ENCODE results near the gene ADRA2C.

ADRA2C gene

DNA sequence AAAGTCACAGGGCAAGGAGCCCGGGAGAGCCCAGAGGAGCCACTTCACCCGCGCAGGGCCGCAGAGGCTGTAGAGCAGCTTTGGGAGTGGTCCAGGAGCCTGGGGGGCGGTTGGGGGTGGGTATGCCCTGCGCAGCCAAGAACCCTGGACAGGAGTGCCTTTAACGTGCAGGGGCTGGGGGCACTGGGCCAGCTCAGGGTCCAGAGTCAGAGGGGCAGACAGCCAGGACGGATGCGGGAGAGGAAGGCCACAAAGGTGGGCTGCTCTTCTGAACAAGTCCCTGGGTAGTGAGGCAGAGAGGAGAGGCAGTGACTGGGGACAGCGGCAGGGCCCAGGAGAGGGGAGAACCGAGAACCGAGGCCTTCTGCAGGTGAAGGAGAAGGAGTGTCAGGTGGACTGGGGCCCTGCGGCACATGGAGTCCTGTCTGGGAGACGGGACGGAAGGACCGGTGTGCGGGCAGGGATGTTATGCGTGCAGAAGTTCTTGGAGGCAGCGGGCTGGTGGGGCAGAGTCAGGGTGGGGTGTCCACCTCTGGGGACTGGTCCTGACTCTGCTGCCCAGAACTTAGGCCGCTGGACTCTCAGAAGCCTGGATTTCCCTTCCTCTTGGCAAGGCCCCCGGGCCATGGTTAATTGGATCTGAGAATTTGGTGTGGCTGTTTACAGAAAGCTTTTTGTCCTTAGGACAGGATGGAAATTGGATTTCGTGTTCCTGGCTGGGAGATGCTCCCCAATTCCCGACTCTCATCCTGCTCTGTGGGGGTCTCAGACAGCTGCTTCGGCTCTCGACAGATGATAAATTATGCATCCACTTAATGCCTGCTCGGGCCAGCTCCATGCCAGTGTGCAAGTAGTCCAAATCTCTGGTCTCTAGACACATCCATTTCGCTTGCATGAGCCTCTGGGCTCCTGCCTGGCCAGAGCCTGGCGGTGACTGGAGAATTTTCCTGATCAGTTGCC is 31.9 kb downstream of the ADRA2C start:
- DNase-seq (ENCODE audit: low read depth in 2 of 2): no peak

- no peak for DNase-seq (ENCODE audit: low read depth in 2 of 2)
Measured at GRCh38 chr4:3799496-3799895, 33.3 kb downstream of the ADRA2C start.

- DNase-seq (ENCODE audit: low read depth in 2 of 2): no peak
Measured at GRCh38 chr4:3800351-3800750, 34.2 kb downstream of the ADRA2C start.

DNA sequence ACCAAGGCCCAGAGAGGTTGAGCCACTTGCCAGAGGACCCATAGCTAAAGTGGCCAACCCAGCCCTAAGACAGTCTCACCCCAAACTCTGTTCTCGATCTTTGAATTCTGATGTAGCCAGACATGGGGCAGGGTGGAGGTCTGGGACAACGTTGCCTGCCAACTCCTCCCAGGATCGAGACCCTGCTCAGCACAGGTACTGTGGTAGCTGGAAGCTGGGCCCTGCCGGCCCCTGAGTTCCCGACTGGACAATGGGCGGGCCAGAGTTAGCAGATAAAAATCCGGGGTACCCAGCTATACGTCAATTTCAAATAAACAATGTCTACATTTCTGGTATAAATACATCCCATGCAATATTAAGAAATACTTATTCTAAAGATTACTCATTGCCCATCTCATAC is 35.3 kb downstream of the ADRA2C start:
- no peak for DNase-seq (ENCODE audit: low read depth in 2 of 2)

DNA sequence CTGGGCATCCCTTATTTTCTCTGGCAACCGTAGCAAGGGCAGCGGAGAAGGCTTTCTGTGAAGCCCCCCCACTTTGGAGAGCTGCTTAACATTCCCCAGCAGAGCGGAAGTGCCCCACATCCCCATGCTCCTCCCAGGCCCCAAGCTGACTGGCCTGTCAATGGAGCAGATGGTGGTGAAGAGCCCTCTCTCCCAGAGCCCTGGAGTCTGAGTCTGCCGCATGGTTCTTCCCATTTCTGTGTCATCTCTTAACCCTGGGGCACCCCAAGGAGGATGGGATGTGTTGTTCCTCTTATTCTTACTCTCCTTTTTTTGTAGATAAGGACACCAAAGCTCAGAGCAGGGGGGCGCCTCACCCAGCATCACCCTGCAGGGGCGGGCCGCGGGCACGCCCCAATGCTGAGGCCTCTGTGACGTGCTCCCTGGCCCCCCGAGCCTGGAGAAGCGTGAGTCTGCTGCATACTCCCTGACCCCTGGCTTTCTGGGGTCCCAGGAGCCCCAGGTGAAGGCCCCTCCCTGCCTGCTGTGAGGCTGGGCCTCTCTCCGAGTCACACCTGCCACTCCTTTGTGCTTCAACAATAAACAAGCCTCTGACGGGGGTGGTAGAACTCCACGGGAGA is 35.9 kb downstream of the ADRA2C start:
- no peak for DNase-seq (ENCODE audit: low read depth in 2 of 2)

DNA sequence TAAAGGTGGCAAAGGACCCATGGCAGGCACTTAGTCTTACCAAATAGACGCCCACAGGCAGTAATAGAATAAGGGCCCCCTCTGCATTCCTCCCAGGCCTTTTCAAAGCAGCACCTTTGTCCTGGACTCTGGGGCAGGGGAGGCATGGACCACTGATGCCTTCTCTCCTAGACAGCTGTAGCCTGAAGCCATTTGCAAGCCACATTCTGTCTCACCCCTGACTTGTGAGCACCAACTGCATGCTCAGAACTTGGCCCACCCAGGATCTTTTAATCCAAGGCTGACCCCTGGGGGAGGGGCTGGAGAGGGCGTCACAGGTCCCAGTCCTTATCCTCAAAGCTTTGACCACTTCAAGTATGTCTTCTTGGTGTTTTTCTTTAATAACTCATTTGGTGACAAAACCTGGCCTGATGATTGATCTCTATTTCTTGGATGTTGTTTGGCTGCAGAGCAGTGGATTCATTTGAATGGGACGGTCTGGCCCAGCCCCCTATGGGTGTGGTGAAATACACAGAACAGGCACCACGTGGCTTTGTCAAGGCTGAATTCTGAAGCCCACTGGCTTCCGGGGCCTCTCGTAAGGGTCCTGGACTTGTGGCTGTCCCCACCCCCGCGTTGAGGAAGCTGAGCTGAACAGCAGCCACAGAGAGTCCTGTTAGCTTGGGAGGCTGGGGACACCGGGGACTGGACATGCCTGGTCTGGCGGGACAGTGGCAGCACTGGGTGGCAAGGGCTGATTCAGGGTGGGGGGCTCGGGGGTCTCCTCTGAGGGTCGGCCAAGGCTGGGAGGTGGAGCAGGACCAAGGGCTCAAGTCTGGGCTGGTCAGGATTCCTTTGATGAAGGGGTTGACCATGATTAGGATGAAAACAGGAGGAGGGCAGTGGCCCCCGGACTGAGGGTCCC is 36.6 kb downstream of the ADRA2C start:
- no peak for DNase-seq (ENCODE audit: low read depth in 2 of 2)

DNA sequence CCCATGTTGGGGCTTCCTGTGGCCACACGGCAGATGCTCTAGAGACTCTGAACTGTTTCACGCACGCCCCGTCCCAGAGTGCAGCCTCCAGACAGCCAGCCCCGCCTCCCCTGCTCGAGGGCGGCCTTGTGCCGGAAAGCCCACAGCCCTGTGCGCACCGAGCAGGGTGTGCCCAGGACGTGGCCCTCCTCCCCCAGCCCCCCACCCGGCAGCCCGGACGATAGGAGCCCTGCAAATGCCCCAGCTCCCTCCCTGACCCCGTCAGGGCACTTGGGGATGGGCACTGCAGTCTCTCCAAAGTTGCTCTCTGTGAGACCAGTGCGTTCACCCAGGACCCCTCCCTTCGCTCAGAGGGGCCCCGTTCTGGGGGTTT is 37.3 kb downstream of the ADRA2C start:
- no peak for DNase-seq (ENCODE audit: low read depth in 2 of 2)

GRCh38 chr4:3803946-3804345 is 37.8 kb downstream of the ADRA2C start:
- DNase-seq (ENCODE audit: low read depth in 2 of 2): no peak

- DNase-seq (ENCODE audit: low read depth in 2 of 2): no peak
Measured at GRCh38 chr4:3805026-3805425, 38.8 kb downstream of the ADRA2C start.

DNA sequence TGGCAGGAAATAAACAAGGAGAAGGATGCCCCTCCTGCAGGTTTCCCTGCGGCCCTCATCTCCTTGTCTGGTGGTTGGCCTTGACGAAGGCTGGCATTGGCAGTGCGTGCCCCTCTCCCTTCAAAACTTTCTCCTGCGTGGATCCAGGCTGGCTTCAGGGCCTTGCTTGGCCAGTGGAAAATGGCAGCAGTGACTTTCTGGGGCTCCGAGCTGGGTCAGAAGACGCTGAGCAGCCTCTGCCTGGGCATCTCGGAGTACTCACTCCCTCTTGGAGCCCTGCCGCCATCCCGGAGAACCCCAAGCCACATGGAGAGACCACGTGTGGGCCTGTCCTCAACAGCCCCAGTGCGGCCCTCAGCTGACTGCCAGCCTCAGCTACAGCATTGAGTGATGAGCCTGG is 39.5 kb downstream of the ADRA2C start:
- DNase-seq (ENCODE audit: low read depth in 2 of 2): no peak

GRCh38 chr4:3807311-3807710 is 41.1 kb downstream of the ADRA2C start:
- DNase-seq (ENCODE audit: low read depth in 2 of 2): no peak

GRCh38 chr4:3807822-3808496 is 41.8 kb downstream of the ADRA2C start:
- DNase-seq (ENCODE audit: low read depth in 2 of 2): no peak

DNA sequence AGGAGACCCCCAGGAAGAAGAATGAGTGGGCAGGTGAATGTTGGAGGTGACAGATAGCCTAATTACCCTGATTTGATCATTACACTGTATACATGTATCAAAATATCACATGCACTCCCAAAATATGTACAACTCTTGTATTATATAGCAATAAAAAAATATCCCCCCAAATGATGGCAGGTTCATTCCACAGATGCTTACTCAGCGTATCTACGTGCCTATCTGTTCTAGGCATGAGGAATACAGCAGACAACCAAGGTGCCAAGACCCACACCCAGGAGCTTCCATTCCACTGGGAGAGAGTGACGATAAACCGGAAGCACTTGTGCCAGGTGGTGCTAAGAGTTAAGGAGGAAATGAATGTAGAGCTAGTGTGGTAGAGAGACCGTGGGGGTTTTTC is 42.4 kb downstream of the ADRA2C start:
- no peak for DNase-seq (ENCODE audit: low read depth in 2 of 2)

- no peak for DNase-seq (ENCODE audit: low read depth in 2 of 2)
Measured at GRCh38 chr4:3809028-3809427, 42.8 kb downstream of the ADRA2C start.

DNA sequence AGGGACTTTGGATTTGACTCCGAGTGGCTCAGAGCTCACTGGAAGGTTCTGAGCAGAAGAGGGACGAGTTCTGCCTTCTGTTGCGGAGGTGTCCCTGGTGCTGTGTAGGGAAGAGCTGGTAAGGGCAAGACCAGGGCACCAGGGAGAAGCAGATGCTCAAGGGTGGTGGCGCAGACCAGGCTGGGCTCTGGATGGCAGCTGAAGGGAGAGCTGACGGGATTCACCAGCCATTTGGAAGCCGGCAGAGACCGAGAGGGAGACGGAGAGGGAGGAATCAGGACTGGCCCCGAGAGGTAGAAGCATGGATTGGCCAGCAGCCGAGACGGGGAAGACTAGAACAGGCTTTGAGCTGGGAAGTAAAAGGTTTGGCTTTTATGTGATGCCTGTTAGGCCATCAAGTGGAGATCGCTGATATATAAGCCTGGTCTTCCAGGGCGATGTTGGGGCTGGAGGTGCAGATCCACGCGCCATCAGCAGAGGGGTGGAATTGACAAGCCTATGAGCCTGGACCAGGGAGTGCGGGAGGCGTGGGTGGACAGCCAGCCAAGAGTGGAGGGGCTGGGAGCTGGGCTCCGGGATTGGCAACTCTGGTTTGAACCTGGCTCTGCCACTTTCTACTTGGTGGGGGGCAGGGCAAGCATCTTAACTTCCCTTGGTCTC is 43.4 kb downstream of the ADRA2C start:
- no peak for DNase-seq (ENCODE audit: low read depth in 2 of 2)

GRCh38 chr4:3810111-3810680 is 44.0 kb downstream of the ADRA2C start:
- DNase-seq (ENCODE audit: low read depth in 2 of 2): no peak

GRCh38 chr4:3810796-3811485 is 44.8 kb downstream of the ADRA2C start:
- DNase-seq (ENCODE audit: low read depth in 2 of 2): no peak

- DNase-seq (ENCODE audit: low read depth in 2 of 2): no peak
Measured at GRCh38 chr4:3811621-3812020, 45.4 kb downstream of the ADRA2C start.

DNA sequence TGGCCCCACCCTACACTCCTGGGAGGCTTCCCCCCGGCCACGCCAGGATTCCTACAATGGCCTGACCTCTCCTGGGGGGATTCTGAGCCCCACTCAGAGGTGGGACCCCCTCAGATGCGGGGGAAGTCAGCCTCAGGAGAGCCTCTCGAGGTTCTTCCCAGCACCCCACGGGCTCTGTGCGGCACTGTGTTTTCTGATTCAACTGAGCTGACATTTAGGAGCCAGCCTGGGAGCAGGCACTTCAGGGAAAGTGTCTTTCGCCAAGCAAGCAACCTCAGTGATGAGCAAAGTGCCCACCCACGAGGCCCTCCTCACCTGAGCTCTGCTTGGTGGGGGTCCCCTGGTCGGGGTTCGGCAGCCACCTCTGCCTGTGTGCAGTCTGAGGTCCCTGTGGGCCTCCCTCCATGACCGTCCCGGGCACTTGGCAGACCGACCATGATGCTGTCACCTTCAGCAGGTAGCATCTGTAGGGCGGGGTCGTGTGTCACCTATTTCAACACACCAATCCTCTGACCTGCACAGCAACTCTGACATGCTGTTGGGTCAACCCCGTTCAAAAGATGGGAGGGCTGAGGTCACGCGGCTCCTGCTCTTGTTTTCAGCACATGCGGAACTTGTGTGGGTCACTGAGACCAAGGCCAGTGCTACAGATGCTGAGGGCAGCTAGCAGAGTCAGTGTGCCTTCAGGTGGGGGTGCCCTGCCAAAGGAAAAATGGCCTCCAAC is 46.2 kb downstream of the ADRA2C start:
- no peak for DNase-seq (ENCODE audit: low read depth in 2 of 2)

Measured in stimulated activated CD4-positive, alpha-beta T cell treated with anti-CD3 and anti-CD28 coated beads, Interleukin-1b, Interleukin-23, amount 100 ng/mL, for 4 hours (primary cell).